Karpas-422 (cell line): ENCODE results near the gene ST8SIA1. TPM values are rescaled to one million over a fixed set of nuclear protein-coding genes. Genes with fewer than 3 reads are reported as not detected.
A peak's percentile ranks its signal among the peaks of the same experiment; 100 is the strongest.
"Not testable (repeated sequence)": the region's sequence is repeated elsewhere in the genome, so short reads cannot be mapped to it uniquely, and the experiment has no call there.

Source experiments
- DNase-seq: peaks from one replicate; pipeline ENCODE4 v3.0.0-alpha.2; 2015
- H2AFZ ChIP-seq: fragments of 200-600 bp; sonication (generic); 2 replicates; pipeline ENCODE4 v1.6.1; 2014; ENCODE audit warnings: antibody characterized with exemption, low read length, mixed read lengths
- H3K27ac ChIP-seq: fragments of 200-600 bp; sonication (generic); 2 replicates; pipeline ENCODE4 v1.5.1; 2014; ENCODE audit warnings: mild to moderate bottlenecking, low read length, moderate library complexity
- H3K27me3 ChIP-seq: fragments of 200-600 bp; sonication (generic); 2 replicates; pipeline ENCODE4 v1.6.1; 2014; ENCODE audit warnings: low read length, mixed read lengths
- H3K36me3 ChIP-seq: fragments of 200-600 bp; sonication (generic); 2 replicates; pipeline ENCODE4 v1.6.1; 2014; ENCODE audit warnings: low read length, mixed read lengths; ENCODE audit not compliant: insufficient read depth
- H3K4me1 ChIP-seq: fragments of 200-600 bp; sonication (generic); 2 replicates; pipeline ENCODE4 v1.6.1; 2014; ENCODE audit warnings: mild to moderate bottlenecking, low read length, mixed read lengths
- H3K4me2 ChIP-seq: fragments of 200-600 bp; sonication (generic); 2 replicates; pipeline ENCODE4 v1.6.1; 2014; ENCODE audit warnings: low read length, low read depth, mild to moderate bottlenecking; ENCODE audit not compliant: poor library complexity, severe bottlenecking
- H3K4me3 ChIP-seq: fragments of 200-600 bp; sonication (generic); 2 replicates; pipeline ENCODE4 v1.5.1; 2014; ENCODE audit warnings: mild to moderate bottlenecking, antibody characterized with exemption, low read length, mixed read lengths
- H3K79me2 ChIP-seq: fragments of 200-600 bp; sonication (generic); 2 replicates; pipeline ENCODE4 v1.6.1; 2014; ENCODE audit warnings: mild to moderate bottlenecking, low read length, mixed read lengths
- H3K9ac ChIP-seq: fragments of 200-600 bp; sonication (generic); 2 replicates; pipeline ENCODE4 v1.6.0; 2014; ENCODE audit warnings: low read length
- H3K9me2 ChIP-seq: fragments of 200-600 bp; sonication (generic), shearing (Covaris generic); replicated peaks from 2 replicates; pipeline ENCODE4 v1.6.0; 2014; ENCODE audit warnings: mild to moderate bottlenecking, low read length, moderate library complexity; ENCODE audit not compliant: insufficient read depth
- H3K9me3 ChIP-seq: fragments of 300-700, 200-600 bp; sonication (generic); 2 replicates; pipeline ENCODE4 v1.6.1; 2014; ENCODE audit warnings: low read length, mixed read lengths
- H4K20me1 ChIP-seq: fragments of 200-600 bp; sonication (generic); 2 replicates; pipeline ENCODE4 v1.6.1; 2014; ENCODE audit warnings: mild to moderate bottlenecking, antibody characterized with exemption, low read length, low read depth; ENCODE audit not compliant: insufficient read depth
- total RNA-seq: library from RNA; depleted of rRNA; stranded (reverse); fragments of >200 nt; shearing (Covaris generic); gene quantifications from 2 replicates; pipeline ENCODE4 v1.2.3, GENCODE V29; 2014; ENCODE audit warnings: low replicate concordance; rRNA removed

Gene ST8SIA1, protein sequence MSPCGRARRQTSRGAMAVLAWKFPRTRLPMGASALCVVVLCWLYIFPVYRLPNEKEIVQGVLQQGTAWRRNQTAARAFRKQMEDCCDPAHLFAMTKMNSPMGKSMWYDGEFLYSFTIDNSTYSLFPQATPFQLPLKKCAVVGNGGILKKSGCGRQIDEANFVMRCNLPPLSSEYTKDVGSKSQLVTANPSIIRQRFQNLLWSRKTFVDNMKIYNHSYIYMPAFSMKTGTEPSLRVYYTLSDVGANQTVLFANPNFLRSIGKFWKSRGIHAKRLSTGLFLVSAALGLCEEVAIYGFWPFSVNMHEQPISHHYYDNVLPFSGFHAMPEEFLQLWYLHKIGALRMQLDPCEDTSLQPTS
- total RNA-seq = 4.6 TPM in 1 of 2 replicates, not detected in the other

DNA sequence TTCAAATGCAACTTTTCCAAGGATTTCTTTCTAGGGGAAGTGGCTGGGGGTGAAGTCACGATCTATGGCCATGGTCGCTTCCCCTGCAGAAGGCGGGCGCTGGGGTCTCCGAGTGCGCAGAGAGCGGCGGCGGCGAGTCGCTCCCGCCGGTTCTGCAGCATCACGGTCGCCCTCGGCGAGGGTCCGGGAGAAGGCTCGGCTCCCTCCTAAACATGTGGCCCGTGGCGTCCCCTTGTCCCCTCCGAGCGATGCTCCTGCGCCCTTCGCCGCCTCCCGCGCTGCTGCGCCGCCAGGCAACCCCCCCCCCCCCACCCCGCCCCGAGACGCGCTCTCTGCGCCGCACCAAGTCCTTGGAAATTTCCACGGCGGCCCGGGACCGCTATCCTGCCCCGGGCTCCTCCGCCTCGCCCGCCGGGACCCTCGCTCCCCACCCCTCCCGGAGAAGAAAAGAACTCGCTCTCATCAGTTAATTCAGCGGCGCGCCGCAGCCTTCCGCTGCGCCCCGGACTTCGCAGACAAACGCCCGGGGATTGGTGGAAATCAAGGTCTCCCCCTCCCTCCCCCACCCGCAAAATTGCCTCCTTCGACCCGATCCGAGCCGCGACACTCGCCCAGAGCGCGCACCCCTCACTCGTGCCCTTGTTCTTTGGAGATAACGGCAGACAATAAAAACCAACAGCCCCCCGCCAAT, at the start of gene ST8SIA1:
Gene ST8SIA1 (minus strand): TSS at position 298 of the 691 bp plus-strand sequence. CDS start 475 bp downstream, outside the sequence.
- Histone ChIP-seq H3K9me3 (no peaks in the 10 kb centered on the region), H3K27ac (no peak within 1 kb of the TSS), H3K9me2 (no peaks in the 10 kb centered on the region), H2AFZ (peak within 1 kb of the TSS; percentile 33; the same call in 1 of the 2 replicates), H3K4me1 (peaks cover 6% of the 10 kb centered on the region; the same call in 1 of the 2 replicates), H3K36me3 (no peaks in the 10 kb centered on the region), H4K20me1 (no peaks in the 10 kb centered on the region), H3K4me2 (peak within 1 kb of the TSS; percentile 71), H3K4me3 (peak within 1 kb of the TSS; percentile 56), H3K27me3 (no peaks in the 10 kb centered on the region), H3K9ac (peak within 1 kb of the TSS; percentile 43), H3K79me2 (no peaks in the 10 kb centered on the region)
- DNase-seq = no peak

- Histone ChIP-seq H3K79me2 (no peaks in the 10 kb centered on the region), H3K27ac (no peak overlapping the region), H3K9me3 (no peaks in the 10 kb centered on the region), H4K20me1 (no peaks in the 10 kb centered on the region), H3K36me3 (no peaks in the 10 kb centered on the region), H3K9me2 (no peaks in the 10 kb centered on the region), H3K4me2 (no peak overlapping the region), H2AFZ (no peak overlapping the region), H3K9ac (no peak overlapping the region), H3K27me3 (no peaks in the 10 kb centered on the region), H3K4me3 (no peak overlapping the region), H3K4me1 (no peaks in the 10 kb centered on the region)
- no peak for DNase-seq
Observed at GRCh38 chr12:22380031-22380430, 45.5 kb upstream of the ST8SIA1 start.

DNA sequence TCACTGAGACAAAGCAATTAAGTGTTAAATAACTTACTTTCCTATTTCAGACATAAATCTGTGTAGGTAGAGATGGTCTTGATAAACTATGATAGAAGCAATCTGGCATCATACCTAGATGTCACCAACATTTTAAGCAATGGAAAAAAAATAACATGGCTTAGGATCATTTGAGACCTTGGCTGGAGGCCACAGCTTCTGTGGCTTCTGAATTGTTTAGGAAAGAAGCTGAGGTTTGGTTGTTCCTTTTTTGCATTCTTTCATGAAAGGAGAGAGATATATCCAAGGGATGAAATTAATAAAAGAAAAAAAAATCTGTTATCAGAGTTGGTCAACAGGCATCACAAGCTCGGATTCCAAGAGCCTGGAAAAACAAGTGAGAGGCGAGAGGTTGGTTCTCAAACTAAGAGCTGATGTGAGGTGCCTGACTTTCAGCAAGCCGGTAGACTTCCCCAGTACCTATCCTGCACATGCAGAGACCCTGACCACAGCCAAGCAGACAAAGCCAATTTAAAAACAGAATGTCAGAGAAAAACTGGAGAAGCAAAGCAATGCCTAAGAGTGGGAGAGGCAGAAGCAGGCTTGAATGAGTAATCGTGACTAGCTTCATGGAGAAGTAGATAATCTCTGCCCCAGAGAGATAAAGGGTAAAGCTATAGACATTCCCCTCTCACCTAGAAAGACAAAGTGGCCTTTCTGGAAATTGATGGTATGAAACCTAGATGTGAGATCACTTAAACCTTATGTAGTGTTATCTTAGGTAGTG, 43.4 kb upstream of the ST8SIA1 start:
- H3K9me2 ChIP-seq = no peaks in the 10 kb centered on the region
- H3K4me1 ChIP-seq = no peaks in the 10 kb centered on the region
- H3K4me2 ChIP-seq = no peak overlapping the region
- H3K27ac ChIP-seq = no peak overlapping the region
- H3K9ac ChIP-seq = no peak overlapping the region
- no peaks in the 10 kb centered on the region for H3K27me3 ChIP-seq
- no peak overlapping the region for H3K4me3 ChIP-seq
- no peaks in the 10 kb centered on the region for H3K36me3 ChIP-seq
- H3K9me3 ChIP-seq = no peaks in the 10 kb centered on the region
- no peak overlapping the region for H2AFZ ChIP-seq
- H4K20me1 ChIP-seq = no peaks in the 10 kb centered on the region
- no peak for DNase-seq
- no peaks in the 10 kb centered on the region for H3K79me2 ChIP-seq

GRCh38 chr12:22376596-22377150, 42.2 kb upstream of the ST8SIA1 start:
- not testable (repeated sequence) for DNase-seq, H3K36me3 ChIP-seq, H3K27me3 ChIP-seq

DNA sequence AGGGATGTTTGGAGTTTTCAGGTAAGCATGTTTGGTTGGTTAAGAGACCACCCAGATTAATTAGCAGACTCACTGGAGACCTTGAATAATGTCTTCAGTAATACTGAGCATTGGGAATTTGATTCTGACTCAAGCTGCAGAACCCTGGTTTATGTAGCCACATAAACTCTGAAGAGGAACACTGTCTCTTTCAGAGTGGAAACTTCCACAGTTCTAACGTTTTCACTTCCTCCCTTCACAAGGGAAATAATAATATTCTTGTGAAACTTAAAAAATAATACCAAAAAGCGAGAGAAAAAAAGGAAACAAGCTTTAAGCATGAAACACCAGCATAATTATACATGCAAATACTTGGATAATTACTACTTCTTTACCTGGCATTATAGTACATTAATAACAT, 40.0 kb upstream of the ST8SIA1 start:
- Histone ChIP-seq H3K4me1 (no peaks in the 10 kb centered on the region), H3K9ac (no peak overlapping the region), H3K79me2 (no peaks in the 10 kb centered on the region), H3K27ac (no peak overlapping the region), H2AFZ (no peak overlapping the region), H3K9me3 (no peaks in the 10 kb centered on the region), H3K9me2 (no peaks in the 10 kb centered on the region), H4K20me1 (no peaks in the 10 kb centered on the region), H3K4me2 (no peak overlapping the region), H3K27me3 (no peaks in the 10 kb centered on the region), H3K36me3 (no peaks in the 10 kb centered on the region), H3K4me3 (no peak overlapping the region)
- no peak for DNase-seq

More at GRCh38 chr12:22376596-22377150, 42.2 kb upstream of the ST8SIA1 start:
- H3K9ac ChIP-seq, H3K9me2 ChIP-seq, H3K9me3 ChIP-seq, H3K4me2 ChIP-seq, H4K20me1 ChIP-seq, H3K27ac ChIP-seq, H3K79me2 ChIP-seq, H3K4me1 ChIP-seq, H3K4me3 ChIP-seq, H2AFZ ChIP-seq: not testable (repeated sequence)

DNA sequence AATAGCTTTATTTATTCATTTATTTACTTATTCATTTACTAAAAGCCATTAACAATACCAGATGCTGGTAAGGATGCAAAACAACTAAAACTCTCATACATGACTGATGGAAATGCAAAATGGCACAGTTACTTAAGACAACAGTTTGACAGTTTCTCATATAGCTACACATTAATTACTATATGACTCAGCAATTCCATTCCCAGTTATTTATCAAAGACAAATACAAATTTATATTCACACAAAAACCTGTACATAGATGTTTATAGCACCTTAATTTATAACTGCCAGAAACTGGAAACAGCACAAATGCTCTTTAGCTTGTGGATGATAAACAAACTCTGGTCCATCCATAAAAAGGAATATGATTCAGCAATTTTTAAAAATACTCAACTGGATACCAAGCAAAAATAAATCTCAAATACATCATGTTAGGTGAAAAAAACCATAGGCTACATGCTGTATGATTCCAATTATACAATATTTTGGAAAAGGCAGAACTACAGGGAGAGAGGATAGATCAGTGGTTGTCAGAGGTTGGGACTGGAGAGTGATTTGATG, 37.9 kb upstream of the ST8SIA1 start:
- Histone ChIP-seq H3K79me2 (no peaks in the 10 kb centered on the region), H3K4me1 (no peaks in the 10 kb centered on the region), H2AFZ (no peak overlapping the region), H3K4me2 (no peak overlapping the region), H3K4me3 (no peak overlapping the region), H3K27ac (no peak overlapping the region), H3K27me3 (no peaks in the 10 kb centered on the region), H3K9me3 (no peaks in the 10 kb centered on the region), H3K9me2 (no peaks in the 10 kb centered on the region), H3K9ac (no peak overlapping the region), H4K20me1 (no peaks in the 10 kb centered on the region), H3K36me3 (no peaks in the 10 kb centered on the region)
- no peak for DNase-seq

GRCh38 chr12:22366181-22366580, 31.7 kb upstream of the ST8SIA1 start:
- Histone ChIP-seq H3K9ac (no peak overlapping the region), H3K79me2 (no peaks in the 10 kb centered on the region), H3K27me3 (no peaks in the 10 kb centered on the region), H3K4me2 (no peak overlapping the region), H3K9me2 (no peaks in the 10 kb centered on the region), H3K4me3 (no peak overlapping the region), H4K20me1 (no peaks in the 10 kb centered on the region), H3K27ac (no peak overlapping the region), H3K36me3 (no peaks in the 10 kb centered on the region), H2AFZ (no peak overlapping the region), H3K9me3 (no peaks in the 10 kb centered on the region), H3K4me1 (no peaks in the 10 kb centered on the region)
- DNase-seq = no peak
